GM21723 (cell line): Measurements from ENCODE around the gene SYNGR2.
"Not testable (repeated sequence)": the region's sequence is repeated elsewhere in the genome, so short reads cannot be mapped to it uniquely, and the experiment has no call there.

Experiments used
- ATAC-seq: cut with Tn5 transposase; IDR thresholded peaks from one replicate; pipeline ENCODE4 v1.9.1; 2021; ENCODE audit warnings: mild to moderate bottlenecking, moderate library complexity; ENCODE audit not compliant: unreplicated experiment

Gene SYNGR2

GRCh38 chr17:78170692-78171590, 2.6 kb downstream of the SYNGR2 start:
- ATAC-seq, result no peak

GRCh38 chr17:78171591-78172248, 3.3 kb downstream of the SYNGR2 start:
- not testable (repeated sequence) for ATAC-seq

- no peak for ATAC-seq
Observed at GRCh38 chr17:78172249-78173051, 4.1 kb downstream of the SYNGR2 start.

- ATAC-seq, result peak; percentile 40
Observed at GRCh38 chr17:78173097-78173715, 4.8 kb downstream of the SYNGR2 start.

DNA sequence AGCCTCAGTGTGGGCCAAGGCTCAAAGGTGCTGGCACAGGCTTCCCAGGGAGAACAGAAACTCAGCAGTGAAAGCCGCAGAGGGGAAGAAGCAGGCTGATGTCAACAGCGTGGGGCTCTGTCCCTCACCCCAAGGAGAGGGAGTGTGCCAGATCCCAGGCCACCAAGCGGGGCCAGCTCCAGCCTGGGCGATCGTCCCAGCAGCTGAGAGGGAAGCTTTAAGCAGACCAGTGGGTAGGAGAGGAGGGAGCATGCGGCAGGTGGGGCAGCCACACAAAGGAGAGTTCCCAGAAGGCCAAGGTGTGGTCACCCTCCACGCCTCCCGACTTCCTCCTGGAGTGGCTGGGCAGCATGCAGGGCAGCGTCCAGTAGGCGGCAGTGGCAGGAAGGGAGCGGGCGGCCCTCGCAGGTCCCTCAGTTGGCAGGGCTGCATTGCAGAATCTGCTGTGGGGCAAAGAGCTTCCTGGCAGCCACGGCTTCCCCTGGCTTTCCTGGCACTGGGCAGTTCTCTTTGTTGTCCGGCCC, 6.0 kb downstream of the SYNGR2 start:
- ATAC-seq, result no peak

DNA sequence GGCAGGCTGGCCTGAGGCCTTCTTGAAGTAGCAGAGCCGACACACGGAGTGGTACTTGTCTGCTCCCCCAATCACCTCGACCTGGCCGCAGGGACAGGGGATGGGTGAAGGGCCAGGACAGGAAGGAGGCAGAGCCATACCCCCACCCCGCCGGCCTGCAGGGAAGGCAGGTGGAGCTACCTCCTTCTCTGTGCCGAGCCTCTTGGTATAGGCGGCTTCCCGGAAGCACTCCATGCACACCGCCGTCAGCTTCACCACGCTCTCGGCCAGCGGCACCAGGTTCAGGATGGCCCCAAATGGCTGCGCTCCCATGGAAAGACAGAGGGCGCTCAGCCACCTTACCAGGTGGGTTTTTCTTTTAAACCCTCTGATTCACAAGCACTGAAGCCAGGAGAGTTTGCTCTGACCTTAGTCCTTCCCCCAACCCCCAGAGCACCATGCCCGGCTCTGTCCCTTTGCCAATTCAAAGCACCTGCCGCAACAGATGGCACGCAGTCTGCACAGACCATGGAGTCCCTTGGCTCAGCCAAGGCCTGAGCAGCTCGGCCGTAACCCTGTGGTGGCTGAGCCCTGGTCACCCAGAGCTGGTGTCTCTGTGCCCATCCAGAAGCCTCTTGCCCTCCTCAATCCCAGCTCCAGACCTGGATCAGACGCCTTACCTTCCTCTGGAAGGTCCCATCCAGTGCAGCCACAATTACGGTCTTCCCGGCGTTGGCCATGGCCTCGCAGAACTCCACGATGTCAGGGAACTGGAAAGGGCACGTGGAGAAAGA, 6.7 kb downstream of the SYNGR2 start:
- ATAC-seq, result no peak

DNA sequence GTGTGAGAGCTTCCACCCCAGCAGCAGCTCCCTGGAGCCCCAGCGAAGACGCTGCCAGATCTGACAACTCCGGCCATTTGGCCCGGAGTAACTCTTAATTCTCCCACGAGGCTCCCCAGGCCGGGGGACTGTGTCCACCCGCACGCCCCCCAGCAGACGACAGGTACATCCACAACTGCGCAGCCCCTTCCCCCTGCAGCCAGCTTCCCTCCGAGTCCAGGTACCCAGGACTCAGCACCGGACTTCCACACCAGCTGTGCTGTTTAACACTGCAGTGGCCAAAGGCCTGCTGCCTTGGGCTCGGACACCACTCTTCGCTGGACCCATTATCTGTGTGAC, 7.2 kb downstream of the SYNGR2 start:
- no peak for ATAC-seq

- no peak for ATAC-seq
Observed at GRCh38 chr17:78176548-78177025, 8.2 kb downstream of the SYNGR2 start.

- no peak for ATAC-seq
Observed at GRCh38 chr17:78179372-78179771, 11.0 kb downstream of the SYNGR2 start.

DNA sequence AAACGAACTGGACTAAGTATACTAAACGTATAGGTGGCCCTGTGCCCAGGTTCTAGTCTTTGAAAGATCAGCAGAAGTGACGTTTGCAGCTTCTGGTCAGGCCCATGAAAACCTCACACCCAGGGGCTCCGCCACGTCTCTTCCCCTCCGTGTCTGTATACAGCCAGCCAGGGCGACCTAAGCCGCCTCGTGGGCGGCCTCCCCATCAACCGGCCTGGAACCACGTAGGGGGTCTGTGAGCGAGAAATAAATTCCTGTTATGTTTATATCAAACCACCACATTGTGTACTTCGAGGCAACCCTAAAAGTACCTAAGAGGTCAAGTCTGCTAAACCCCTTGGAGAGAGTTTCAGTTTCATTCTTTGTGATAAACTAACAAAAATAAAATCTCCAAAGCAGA, 11.7 kb downstream of the SYNGR2 start:
- ATAC-seq, result no peak

DNA sequence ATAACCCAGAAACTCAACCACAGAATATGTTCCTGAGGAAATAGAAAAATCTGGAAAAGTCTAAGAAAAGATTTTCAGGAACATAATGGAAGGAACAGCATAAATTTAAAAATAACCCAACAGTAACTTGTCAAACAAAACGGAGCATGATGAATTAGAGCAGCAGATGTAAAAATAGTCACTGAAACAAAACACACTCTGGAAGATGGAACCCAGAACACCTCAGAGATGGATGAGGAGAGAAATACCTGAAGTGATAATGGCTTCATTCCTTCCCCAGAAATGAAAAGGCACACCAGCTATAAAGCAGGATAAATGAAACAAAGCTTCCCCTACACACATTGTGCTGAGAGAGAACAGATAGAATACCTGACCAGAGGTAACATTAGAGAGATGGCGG, 12.1 kb downstream of the SYNGR2 start:
- no peak for ATAC-seq

DNA sequence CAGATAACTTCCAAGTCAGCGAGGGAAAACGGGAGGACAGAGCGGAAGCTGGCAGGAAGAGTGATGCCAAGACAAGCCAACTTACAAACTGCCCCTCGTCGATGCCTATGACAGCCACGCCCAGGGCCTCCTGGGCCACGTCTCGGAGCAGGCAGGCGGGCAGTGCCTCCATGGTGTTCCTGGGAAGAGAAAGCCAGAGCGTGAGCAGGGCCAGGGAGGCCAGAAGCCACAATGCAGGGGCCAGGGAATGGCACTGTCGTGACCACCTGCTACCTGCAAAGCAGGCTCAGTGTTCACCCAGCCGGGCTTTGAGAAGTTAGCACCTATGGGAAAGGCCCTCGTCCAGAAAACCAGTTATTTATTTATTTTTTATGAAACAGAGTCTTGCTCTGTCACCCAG, 14.1 kb downstream of the SYNGR2 start:
- ATAC-seq, result no peak

GRCh38 chr17:78183916-78184315, 15.5 kb downstream of the SYNGR2 start:
- ATAC-seq, result no peak

DNA sequence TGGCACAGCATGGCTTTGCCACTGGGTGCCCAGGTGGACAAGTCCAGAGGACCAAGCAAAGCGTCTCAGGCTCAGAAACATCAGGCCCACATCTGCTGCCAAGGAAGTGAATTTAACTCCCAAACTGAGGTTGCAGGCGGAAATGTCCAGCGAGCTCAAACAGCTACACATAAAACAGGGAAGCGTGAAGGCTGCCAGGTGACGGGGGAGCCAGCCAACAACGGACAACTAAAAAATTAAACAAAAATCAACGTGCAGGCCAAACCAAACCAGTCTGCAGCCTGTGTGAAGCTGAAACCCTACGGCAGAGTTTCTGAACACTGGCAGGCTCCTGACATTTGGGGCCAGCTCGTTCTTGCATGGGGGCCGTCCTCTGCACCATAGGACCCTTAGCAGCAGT, 16.0 kb downstream of the SYNGR2 start:
- no peak for ATAC-seq

DNA sequence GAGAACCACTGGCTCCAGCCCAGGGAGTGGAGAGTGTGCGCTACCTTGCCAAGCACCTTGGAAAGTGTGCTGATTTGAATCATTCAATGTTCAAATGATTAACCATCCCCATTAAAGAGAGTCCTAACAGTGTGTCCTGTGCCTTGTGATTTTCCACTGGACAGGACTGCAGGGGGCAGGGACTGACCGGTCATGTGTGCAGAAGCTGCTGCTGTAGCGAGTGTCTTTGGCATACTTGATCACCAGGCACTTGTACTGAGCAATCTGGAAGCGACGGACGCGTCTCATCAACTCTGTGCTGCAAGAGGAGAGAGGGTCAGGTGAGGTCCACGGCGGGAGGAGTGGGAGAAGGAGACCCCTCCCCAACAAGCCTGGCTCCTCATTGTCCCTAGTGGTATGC, 16.5 kb downstream of the SYNGR2 start:
- no peak for ATAC-seq

DNA sequence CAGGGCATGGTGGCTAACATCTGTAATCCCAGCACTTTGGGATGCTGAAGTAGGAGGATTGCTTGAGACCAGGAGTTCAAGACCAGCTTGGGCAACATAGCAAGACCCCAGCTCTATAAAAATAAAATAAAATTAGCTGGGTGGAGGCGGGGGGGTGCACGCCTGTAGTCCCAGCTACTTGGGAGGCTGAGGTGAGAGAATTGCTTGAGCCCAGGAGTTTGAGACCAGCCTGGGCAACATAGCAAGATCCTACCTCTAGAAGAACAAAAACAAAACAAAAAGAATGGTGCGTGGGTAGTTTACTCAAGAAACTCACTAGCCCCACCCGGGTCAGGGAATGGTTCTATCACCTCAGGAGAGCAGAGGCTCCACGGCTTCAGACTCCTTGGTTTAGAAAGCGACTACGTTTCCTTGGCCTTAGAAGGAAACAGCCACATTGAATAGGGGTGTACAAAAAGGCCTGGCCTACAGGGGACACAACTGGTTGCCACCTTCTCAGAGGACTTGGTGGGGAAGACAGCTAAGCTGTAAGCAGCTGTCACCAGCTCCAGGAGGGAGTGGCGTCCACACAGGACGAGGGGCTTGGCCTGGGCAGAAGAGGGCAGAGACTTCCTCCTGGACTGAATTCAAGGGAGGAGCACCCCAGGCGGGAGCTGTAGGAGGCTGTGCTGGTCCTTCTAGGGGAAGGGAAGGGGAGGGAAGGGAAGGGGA, 17.8 kb downstream of the SYNGR2 start:
- ATAC-seq, result no peak

DNA sequence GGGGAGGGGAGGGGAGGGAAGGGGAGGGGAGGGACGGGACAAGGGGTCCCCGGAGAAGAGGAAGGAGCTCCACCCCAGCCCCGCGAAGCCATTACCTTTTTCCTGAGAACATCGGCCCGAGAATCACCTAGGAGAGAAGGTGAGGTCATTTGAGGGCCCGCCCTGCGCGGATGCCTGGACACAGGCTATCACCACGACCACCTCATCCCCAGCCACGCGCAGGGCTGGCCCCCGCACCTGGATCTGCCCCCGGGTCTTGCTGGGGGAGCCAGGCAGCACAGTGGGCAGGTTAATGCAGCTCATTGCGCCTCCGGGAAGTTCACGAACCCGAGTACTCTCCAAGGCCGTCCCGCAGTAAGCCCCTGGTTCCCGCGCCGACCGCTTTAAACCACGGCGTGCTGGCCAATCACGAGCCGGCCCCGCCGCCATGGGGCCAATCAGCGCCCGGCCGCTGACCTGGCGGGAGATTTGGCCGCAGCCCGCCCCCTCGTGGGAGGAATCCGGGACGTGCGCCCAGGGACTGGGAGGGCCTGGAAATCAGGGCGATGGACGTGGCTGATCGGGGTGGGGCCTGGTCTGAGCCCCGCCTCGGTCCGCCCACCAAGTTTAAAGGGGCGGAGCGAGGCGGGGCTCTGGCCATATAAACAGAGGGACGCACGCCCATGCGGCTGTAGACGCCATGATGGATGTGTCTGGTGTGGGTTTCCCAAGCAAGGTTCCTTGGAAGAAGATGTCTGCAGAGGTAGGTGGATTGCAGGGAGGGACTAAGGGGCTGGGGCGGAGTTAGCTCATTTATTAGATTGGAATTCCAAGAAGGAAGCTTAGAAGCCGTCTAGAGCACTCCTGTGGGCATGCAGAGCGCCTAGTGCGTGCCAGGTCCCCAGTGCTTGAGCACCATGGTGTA, 18.6 kb downstream of the SYNGR2 start, which contains the start of the genes AFMID and TK1:
Gene AFMID (plus strand): TSS at position 671 of the 904 bp plus-strand sequence. CDS start 9 bp downstream, at position 680.
Gene TK1 (minus strand): TSS at position 361 of the 904 bp plus-strand sequence. CDS start 58 bp downstream, at position 303.
- ATAC-seq, result peak; percentile 89

- no peak for ATAC-seq
Observed at GRCh38 chr17:78196716-78197115, 28.3 kb downstream of the SYNGR2 start.
